ENCODE measurements around the gene RUNX1.

The RUNX1 gene

GRCh38 chr21:34833465-34833864, 215.6 kb downstream of the RUNX1 start:
- H3K4me3 ChIP-seq (replicated peaks; ENCODE audit: low read depth, low read length): no peak overlapping the region
- TF ChIP-seq, protein P1, sequence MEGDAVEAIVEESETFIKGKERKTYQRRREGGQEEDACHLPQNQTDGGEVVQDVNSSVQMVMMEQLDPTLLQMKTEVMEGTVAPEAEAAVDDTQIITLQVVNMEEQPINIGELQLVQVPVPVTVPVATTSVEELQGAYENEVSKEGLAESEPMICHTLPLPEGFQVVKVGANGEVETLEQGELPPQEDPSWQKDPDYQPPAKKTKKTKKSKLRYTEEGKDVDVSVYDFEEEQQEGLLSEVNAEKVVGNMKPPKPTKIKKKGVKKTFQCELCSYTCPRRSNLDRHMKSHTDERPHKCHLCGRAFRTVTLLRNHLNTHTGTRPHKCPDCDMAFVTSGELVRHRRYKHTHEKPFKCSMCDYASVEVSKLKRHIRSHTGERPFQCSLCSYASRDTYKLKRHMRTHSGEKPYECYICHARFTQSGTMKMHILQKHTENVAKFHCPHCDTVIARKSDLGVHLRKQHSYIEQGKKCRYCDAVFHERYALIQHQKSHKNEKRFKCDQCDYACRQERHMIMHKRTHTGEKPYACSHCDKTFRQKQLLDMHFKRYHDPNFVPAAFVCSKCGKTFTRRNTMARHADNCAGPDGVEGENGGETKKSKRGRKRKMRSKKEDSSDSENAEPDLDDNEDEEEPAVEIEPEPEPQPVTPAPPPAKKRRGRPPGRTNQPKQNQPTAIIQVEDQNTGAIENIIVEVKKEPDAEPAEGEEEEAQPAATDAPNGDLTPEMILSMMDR (IDR thresholded peaks at IDR 0.05; ENCODE audit: low read length, missing control alignments): no peak
- no peak for DNase-seq (ENCODE audit: low read depth)

DNA sequence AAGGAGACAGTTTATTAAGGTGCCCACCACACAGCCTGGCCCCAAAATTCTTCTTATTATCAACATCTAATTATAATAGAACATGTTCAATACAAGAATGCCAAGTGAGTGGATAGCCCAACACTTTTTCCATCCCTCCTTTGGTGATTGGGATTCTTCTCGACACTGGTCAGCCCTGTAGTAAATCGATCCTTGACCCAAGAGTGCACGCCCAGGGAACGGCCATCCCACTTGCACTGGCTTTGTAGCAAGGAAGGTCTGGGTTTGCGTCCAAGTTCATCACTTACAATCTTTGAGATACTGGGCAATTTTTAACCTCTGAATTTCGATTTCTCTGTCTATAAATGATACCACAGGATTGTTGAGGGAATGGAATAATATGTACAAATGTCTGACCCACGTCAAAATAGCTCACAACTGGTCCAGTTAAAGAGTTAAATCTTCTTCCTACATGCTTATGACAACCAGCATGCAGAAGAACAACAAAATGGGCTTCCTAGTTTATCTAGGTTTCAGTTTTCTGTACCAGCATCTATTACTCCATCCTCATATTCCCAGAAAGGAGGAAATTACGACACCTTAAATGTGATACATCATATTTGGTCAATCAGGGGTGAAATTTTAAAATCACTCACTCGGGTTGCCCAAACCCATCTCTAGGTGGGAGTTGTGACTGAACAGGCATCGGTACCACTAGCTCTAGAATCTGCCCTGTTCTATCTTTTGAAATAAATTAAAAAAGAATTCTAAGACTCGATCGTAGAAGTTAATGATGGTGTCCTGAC, 218.5 kb downstream of the RUNX1 start:
- TF ChIP-seq, protein P1 (IDR thresholded peaks at IDR 0.05; ENCODE audit: low read length, missing control alignments): no peak
- peak; percentile 47 for DNase-seq (ENCODE audit: low read depth)
- no peak overlapping the region for H3K4me3 ChIP-seq (replicated peaks; ENCODE audit: low read depth, low read length)

GRCh38 chr21:34827445-34828235, 221.5 kb downstream of the RUNX1 start:
- H3K4me3 ChIP-seq (replicated peaks; ENCODE audit: low read depth, low read length): no peak overlapping the region
- TF ChIP-seq, protein P1 (IDR thresholded peaks at IDR 0.05; ENCODE audit: low read length, missing control alignments): no peak
- no peak for DNase-seq (ENCODE audit: low read depth)

DNA sequence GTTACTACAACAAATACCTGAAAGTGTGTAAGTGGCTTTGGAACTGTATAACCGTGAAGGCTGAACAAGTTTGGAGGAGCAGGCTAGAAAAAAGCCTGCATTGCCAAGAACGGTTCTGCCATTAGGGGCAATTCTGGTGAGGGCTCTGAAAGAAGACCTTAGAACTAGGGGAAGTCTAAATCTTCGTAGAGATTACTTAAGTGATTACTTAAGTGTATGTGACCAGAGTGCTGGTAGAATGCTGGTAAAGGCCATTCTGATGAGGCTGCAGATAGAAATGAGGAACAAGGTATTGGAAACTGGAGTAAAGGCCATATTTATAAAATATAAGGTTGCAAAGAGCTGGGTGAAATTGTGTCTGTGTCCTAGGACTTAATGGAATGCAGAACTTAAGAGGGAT, 222.3 kb downstream of the RUNX1 start:
- no peak for DNase-seq (ENCODE audit: low read depth)
- H3K4me3 ChIP-seq (replicated peaks; ENCODE audit: low read depth, low read length): no peak overlapping the region
- TF ChIP-seq, protein P1 (IDR thresholded peaks at IDR 0.05; ENCODE audit: low read length, missing control alignments): no peak

DNA sequence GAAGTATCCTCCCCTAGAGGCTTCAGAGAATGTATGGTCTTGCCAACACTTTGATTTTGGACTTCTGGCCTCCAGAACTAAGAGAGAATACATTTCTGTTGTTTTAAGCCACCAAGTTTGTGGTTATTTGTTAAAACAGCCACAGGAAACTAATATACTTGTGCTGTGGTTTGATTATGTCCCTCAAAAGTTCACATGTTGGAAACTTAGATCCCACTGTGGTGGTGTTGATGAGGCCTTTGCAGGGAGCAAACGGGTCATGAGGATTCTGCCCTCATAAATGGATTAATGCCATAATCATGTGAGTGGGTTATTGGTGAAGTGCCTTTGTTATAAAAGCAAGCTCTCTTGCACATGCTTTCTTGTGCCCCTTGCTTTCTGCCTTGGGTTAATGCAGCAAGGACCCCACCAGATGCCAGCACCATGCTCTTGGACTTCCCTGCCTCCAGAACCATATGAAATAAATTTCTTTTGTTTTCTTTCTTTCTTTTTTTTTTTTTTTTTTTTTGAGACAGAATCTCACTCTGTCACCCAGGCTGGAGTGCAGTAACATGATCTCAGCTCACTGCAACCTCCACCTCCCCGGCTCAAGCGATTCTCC, 223.1 kb downstream of the RUNX1 start:
- TF ChIP-seq, protein P1 (IDR thresholded peaks at IDR 0.05; ENCODE audit: low read length, missing control alignments): no peak
- DNase-seq (ENCODE audit: low read depth): no peak
- H3K4me3 ChIP-seq (replicated peaks; ENCODE audit: low read depth, low read length): no peak overlapping the region

- TF ChIP-seq, protein P1 (IDR thresholded peaks at IDR 0.05; ENCODE audit: low read length, missing control alignments): no peak
- DNase-seq (ENCODE audit: low read depth): no peak
- no peak overlapping the region for H3K4me3 ChIP-seq (replicated peaks; ENCODE audit: low read depth, low read length)
Measured at GRCh38 chr21:34825101-34825500, 224.0 kb downstream of the RUNX1 start.

All from fibroblast of pulmonary artery (primary cell).